Fibroblast of lung (primary cell): ENCODE measurements around the gene LYVE1.

Experiments
- CTCF ChIP-seq, 2 donors: IDR thresholded peaks in 1 of 2; conservative IDR thresholded peaks in 1 of 2; 1 replicate in 1 of 2; 2 replicates in 1 of 2; pipeline ENCODE4 v1.5.1; 2011 to 2012; ENCODE audit warnings: low read length in 2 of 2, control low read depth in 1 of 2, inconsistent platforms in 1 of 2, low read depth in 1 of 2, mild to moderate bottlenecking in 1 of 2
- EZH2 ChIP-seq: IDR thresholded peaks from 2 replicates; pipeline ENCODE4 v1.5.1; 2012; ENCODE audit warnings: low read length, control low read depth, mild to moderate bottlenecking; ENCODE audit errors: missing control alignments

- TF ChIP-seq CTCF (conservative IDR thresholded peaks at IDR 0.05 in 1 of 2, IDR thresholded peaks at IDR 0.05 in 1 of 2; ENCODE audit: low read depth in 1 of 2, low read length in 2 of 2) (no peak), EZH2 (no peak)
These were observed 23.9 kb upstream of the LYVE1 start for GRCh38 chr11:10592331-10592730.
